ENCODE measurements around the gene PAX5. TPM values are rescaled to one million over a fixed set of nuclear protein-coding genes. Genes with fewer than 3 reads are reported as not detected.

The PAX5 gene
- total RNA-seq, 4 donors from 2014 or later: not detected

DNA sequence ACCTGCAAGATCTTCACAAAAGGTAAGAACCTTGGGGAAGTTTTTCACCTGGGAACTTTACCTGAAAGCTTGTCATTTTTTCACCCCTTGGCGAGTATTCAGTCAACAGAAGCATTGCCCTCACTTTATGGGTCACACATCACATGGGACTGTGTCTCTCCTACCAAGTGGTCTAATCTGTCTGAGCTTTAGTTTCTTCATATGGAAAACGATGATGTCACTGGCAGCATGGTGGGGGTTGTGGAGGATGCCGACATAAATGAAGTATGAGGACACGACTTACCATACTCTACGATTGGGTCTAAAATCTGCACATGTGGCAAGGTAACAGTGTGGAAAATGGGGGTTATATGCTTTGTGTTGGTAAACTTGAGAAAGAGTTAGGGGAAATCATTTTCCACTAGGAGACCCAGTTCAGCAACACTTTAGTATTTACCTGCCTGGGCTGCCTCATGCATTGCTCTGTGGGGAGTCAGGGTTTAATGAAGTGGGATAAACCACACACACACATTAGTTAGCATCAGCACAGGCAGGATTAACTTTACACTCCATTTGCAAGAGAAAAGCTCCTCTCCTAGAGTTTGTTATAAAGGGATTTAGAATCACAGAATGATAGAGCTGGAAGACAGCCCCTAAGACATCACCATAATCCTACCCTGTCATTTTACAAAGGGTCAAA lies 19.8 kb upstream of the PAX5 start:
- Histone ChIP-seq H3K4me3 (no peak overlapping the region), H3K27ac (no peak overlapping the region), H3K4me1 (no peaks in the 10 kb centered on the region), H3K27me3 (peaks cover 0 to 53% of the 10 kb centered on the region in 2 donors), H3K36me3 (no peaks in the 10 kb centered on the region), H3K9me3 (no peaks in the 10 kb centered on the region)
- no peak for DNase-seq (ENCODE audit: low spot score in 2 of 2)
- no peak for TF ChIP-seq POLR2A (IDR thresholded peaks at IDR 0.05)
- no peak for TF ChIP-seq EP300 (IDR thresholded peaks at IDR 0.05)
- TF ChIP-seq, protein P1, sequence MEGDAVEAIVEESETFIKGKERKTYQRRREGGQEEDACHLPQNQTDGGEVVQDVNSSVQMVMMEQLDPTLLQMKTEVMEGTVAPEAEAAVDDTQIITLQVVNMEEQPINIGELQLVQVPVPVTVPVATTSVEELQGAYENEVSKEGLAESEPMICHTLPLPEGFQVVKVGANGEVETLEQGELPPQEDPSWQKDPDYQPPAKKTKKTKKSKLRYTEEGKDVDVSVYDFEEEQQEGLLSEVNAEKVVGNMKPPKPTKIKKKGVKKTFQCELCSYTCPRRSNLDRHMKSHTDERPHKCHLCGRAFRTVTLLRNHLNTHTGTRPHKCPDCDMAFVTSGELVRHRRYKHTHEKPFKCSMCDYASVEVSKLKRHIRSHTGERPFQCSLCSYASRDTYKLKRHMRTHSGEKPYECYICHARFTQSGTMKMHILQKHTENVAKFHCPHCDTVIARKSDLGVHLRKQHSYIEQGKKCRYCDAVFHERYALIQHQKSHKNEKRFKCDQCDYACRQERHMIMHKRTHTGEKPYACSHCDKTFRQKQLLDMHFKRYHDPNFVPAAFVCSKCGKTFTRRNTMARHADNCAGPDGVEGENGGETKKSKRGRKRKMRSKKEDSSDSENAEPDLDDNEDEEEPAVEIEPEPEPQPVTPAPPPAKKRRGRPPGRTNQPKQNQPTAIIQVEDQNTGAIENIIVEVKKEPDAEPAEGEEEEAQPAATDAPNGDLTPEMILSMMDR (IDR thresholded peaks at IDR 0.05): no peak
- WGBS, 2 donors: 48 to 57% methylated on average over 5 of the region's 5 CpGs

DNA sequence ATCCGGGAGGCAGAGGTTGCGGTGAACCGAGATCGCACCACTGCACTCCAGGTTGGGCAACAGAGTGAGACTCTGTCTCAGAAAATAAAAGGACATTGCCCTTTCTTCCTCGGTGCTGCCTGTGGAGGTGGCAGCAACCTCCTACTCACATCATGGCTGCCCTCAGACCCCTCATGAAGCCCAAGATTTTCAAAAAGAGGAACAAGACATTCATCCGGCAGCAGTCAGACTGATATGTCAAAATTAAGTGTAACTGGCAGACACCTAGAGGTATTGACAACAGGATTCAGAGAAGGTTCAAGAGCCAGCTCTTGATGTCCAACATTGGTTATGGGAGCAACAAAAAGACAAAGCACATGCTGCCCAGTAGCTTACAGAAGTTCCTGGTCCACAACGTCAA lies 12.6 kb upstream of the PAX5 start:
- WGBS, 2 donors: 78 to 80% methylated on average over 7 of the region's 7 CpGs
- TF ChIP-seq POLR2A (IDR thresholded peaks at IDR 0.05) (no peak), EP300 (IDR thresholded peaks at IDR 0.05) (no peak)
- TF ChIP-seq, protein P1 (IDR thresholded peaks at IDR 0.05): no peak
- no peak overlapping the region for H3K27ac ChIP-seq

DNA sequence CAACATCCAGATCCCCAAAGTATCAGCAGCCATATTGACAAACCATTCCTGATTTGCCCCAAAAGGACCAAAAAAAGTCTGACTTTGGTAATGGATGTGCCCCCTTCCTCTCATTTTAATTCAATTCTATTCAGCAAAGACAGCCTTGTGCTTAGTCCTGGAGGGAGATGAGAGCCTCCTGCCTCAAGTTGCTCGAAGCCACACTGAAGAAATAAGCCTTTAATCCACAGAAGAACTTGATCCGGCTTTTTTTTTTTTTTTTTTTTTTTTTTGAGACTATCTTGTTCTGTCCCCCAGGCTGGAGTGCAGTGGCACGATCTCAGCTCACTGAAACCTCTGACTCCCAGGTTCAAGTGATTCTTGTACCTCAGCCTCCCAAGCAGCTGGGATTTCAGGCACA lies 8.4 kb upstream of the PAX5 start:
- no peak for TF ChIP-seq POLR2A (IDR thresholded peaks at IDR 0.05)
- TF ChIP-seq, protein P1 (IDR thresholded peaks at IDR 0.05): no peak
- no peak for TF ChIP-seq EP300 (IDR thresholded peaks at IDR 0.05)
- 69 to 76% methylated on average over 3 of the region's 3 CpGs for WGBS, 2 donors
- no peaks in the 10 kb centered on the region for H3K9me3 ChIP-seq
- H3K27me3 ChIP-seq: peaks cover 0 to 95% of the 10 kb centered on the region in 2 donors
- no peak overlapping the region for H3K27ac ChIP-seq
- no peak for DNase-seq (ENCODE audit: low spot score in 2 of 2)
- H3K36me3 ChIP-seq: no peaks in the 10 kb centered on the region
- peaks cover 0 to 9% (median 7%) of the 10 kb centered on the region in 4 donors for H3K4me1 ChIP-seq
- H3K4me3 ChIP-seq: no peak overlapping the region

More for the DNA sequence above, 12.6 kb upstream of the PAX5 start:
- H3K4me1 ChIP-seq: no peaks in the 10 kb centered on the region
- H3K4me3 ChIP-seq: no peak overlapping the region
- no peaks in the 10 kb centered on the region for H3K9me3 ChIP-seq
- DNase-seq (ENCODE audit: low spot score in 2 of 2): no peak
- H3K27me3 ChIP-seq: peaks cover 0 to 79% of the 10 kb centered on the region in 2 donors
- no peaks in the 10 kb centered on the region for H3K36me3 ChIP-seq

DNA sequence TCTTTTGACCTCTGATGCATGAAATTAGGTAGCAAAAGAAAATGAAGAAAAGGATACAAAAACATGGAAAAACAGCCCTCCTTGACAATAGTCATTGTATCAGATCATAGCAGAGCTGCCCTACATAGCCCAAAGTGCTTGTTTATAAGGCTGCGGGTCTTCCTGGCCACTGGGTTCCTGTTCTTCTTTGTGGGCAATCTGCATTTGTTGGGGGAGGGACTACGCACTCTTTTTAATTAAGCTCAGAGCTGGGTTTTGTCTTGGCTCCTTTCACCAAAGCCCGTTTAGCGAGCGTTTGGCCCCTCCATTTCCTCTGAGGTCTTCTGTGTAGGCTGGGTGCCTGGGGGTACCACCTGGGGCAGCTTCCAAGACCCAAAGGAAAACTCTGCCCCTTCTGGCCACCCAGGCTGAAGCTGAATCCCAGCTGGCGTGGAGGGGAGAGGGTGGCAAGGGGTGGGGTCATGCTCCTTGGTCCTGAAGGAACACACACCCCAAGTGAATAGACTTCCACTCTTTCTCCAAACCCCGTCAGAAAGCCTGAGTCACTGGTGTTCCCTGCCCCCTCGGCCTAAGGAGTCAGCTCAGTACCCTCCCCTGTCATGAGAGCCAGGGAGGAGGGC lies 6.5 kb upstream of the PAX5 start:
- 44 to 48% methylated on average over 8 of the region's 8 CpGs for WGBS, 2 donors
- peaks cover 0 to 98% of the 10 kb centered on the region in 2 donors for H3K27me3 ChIP-seq
- DNase-seq (ENCODE audit: low spot score in 2 of 2): no peak
- H3K36me3 ChIP-seq: no peaks in the 10 kb centered on the region
- peaks cover 0 to 27% (median 17%) of the 10 kb centered on the region in 4 donors for H3K4me1 ChIP-seq
- TF ChIP-seq, protein P1 (IDR thresholded peaks at IDR 0.05): no peak
- no peak for TF ChIP-seq POLR2A (IDR thresholded peaks at IDR 0.05)
- no peak for TF ChIP-seq EP300 (IDR thresholded peaks at IDR 0.05)
- no peak overlapping the region for H3K27ac ChIP-seq
- H3K9me3 ChIP-seq: no peaks in the 10 kb centered on the region
- no peak overlapping the region for H3K4me3 ChIP-seq

DNA sequence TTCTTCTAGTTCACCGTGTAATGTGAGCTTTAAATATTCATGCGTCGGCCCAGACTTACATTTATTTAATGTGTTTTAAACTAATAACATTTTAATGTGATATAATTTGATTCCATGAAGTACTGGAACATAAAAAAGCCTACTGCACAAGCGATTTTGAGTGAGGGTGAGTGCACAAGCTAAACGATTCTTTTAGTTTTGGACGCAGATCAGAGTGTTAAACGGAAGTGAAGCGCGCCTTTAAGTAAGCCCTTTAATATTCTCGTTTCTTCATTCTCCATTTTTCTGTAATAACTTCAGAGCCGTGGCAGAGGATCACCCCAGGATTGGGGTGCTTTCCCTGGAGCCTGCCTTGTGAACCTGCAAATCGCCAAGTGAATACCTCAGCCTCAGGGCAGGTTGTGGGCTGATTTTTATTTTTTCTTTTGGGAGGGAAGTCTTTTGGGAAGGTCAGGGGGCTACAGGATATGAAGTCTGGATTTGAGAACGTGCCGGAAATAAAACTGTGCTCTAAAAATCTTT lies 4.9 kb upstream of the PAX5 start:
- DNase-seq (ENCODE audit: low spot score in 2 of 2): no peak
- H3K9me3 ChIP-seq: no peaks in the 10 kb centered on the region
- TF ChIP-seq EP300 (IDR thresholded peaks at IDR 0.05): no peak
- no peak for TF ChIP-seq POLR2A (IDR thresholded peaks at IDR 0.05)
- TF ChIP-seq, protein P1 (IDR thresholded peaks at IDR 0.05): no peak
- no peaks in the 10 kb centered on the region for H3K36me3 ChIP-seq
- peaks cover 0 to 99% of the 10 kb centered on the region in 2 donors for H3K27me3 ChIP-seq
- no peak overlapping the region for H3K4me3 ChIP-seq
- H3K4me1 ChIP-seq: peaks cover 0 to 43% (median 23%) of the 10 kb centered on the region in 4 donors
- 25 to 36% methylated on average over 14 of the region's 14 CpGs for WGBS, 2 donors
- H3K27ac ChIP-seq: no peak overlapping the region
